Stimulated activated CD4-positive, alpha-beta T cell treated with anti-CD3 and anti-CD28 coated beads, Interleukin-1b, Interleukin-23, amount 100 ng/mL, for 1 hour (primary cell): Measurements from ENCODE around the gene INHBB.

Experiments
- DNase-seq, 2 donors: peaks; one replicate each; pipeline ENCODE4 v3.0.0-alpha.2; 2020; ENCODE audit warnings: low read depth in 2 of 2

The INHBB gene

DNA sequence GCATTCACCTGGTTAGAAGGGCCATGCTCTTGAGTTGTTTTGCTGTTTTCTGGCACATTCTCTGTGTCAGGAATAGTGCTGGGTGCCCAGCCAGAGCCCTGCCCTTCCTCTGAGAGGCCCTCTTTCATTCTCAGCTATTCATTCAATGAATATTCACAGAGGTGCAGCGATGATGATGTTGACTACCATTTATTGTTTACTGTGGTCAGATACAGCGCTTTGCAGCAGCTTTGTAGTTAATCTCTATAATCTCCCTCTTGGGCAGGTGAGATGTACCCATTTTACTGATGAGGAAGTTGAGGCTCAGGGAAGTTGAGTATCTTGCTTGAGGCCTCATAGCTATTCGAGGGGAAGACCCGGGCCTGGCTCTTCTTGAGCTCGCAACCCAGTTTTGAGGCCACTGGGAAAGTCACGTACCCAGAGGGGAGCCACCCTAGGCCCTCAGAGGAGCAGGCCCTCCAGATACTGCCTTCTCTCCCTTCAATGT, 9.9 kb downstream of the INHBB start:
- no peak for DNase-seq

DNA sequence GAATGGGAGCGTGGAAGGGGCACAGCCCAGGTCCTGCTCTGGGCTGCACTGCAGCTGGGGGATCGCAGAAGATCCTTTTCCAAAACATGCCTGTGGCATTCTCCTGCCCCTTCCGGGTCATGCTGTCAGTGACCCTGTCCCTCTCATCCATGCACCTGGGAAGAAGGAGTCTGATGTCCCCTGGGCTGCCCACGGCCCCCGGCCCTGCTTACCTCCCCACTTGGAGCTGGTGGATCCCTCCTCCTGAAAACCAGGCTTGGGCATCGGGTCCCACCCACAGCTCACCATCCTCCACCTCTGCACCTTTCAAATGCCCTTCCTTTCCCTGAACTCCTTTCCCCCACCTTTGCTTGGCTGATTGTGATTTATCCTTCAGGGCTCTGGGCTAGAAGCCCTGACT, 11.8 kb downstream of the INHBB start:
- DNase-seq = no peak

GRCh38 chr2:120358734-120359465, 13.0 kb downstream of the INHBB start:
- no peak for DNase-seq

GRCh38 chr2:120360307-120360855, 14.4 kb downstream of the INHBB start:
- no peak for DNase-seq

DNA sequence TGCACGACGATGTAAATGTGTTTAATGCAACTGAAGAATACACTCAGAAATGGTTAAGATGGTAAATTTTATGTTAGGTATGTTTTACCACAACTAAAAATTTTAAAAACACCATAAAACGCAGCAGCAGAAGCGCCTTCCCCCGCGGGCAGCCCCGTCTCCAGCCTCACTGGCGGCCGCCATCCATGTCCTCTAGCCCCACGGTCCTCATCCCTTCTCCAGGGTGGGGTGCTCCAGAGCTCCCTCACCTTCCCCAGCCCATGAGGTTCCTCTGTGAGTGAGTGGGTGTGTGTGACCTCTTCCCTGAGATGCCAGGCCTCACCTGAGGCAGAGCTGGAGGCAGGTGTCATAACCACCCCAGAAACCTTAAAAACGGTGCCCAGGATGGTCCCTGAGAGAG, 17.0 kb downstream of the INHBB start:
- no peak for DNase-seq

DNA sequence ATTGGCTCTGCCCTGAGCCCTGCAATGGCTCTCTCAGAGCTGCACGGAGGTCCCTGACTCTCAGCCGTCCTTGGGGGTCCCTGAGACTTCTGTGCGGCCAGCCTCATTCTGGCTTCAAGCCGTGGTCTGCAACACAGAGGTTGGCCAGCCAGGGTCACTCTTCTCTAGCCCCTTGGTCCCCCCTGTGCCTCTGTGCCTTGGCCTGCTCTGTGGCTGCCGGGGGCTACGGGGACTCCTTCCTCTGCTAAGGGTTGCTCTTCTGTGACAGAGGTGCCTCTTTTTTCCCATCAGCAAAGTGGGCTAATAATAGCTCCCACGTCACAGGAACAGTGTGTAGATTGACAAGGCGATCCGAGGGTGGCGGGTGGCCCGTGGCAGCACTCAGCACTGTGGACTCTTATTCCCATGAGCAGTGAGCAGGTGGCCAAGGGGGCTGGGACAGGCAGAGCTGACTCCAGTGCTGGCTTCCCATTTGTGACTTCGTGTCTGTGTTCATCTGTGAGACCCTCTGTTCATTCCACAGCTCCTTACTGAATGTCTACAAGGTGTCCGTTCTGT, 19.4 kb downstream of the INHBB start:
- DNase-seq = no peak

DNA sequence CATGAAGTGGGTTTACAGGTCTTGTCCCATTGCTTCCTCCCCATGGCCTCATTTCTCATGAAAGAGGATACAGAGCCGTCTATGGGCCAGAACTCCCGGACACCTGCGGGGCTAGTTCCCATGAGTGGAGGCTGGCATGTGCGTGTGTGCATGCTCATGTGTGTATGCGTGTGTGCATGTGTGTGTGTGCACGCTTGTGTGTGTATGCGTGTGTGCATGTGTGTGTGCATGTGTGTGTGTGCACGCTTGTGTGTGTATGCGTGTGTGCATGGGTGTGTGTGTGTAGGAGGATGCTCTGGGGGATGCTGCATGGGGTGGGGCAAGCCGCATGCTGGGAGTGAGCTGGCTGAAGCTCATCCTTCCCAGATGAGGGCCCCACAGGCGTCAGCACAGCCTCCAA, 20.8 kb downstream of the INHBB start:
- no peak for DNase-seq

GRCh38 chr2:120367221-120367620, 21.3 kb downstream of the INHBB start:
- no peak for DNase-seq

GRCh38 chr2:120367649-120368048, 21.7 kb downstream of the INHBB start:
- no peak for DNase-seq

GRCh38 chr2:120368086-120368485, 22.1 kb downstream of the INHBB start:
- DNase-seq = no peak

DNA sequence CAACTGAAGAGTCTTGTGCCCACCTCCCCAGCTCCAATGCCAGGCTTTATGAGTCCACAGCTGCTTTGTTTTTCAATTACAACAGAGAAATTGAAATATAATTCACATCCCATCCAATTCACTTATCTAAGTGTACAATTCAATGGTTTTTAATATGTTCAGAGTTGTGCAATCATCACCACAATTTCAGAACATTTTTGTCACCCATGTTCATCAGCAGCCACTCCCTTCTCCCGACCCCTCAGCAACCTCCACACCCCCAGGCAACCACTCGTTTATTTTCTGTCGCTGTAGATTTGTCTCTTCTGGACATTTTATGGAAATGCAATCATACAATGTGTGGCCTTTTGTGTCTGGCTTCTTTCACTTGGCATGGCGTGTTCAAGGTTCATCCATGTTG, 23.3 kb downstream of the INHBB start:
- no peak for DNase-seq

GRCh38 chr2:120371969-120372625, 26.2 kb downstream of the INHBB start:
- DNase-seq = no peak

DNA sequence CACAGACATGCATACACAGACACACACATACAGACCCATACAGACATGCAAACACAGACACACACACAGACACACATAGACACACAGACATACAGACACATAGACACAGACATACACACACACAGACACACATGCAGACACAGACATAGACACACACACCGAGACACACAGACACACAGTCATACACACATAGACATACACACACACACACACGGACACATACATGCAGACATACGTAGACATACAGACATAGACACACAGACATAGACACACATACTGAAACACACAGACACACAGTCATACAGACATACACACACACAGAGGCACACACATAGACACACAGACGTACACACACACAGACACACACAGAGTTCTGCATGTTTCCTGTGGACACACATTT, 26.9 kb downstream of the INHBB start:
- DNase-seq = no peak

DNA sequence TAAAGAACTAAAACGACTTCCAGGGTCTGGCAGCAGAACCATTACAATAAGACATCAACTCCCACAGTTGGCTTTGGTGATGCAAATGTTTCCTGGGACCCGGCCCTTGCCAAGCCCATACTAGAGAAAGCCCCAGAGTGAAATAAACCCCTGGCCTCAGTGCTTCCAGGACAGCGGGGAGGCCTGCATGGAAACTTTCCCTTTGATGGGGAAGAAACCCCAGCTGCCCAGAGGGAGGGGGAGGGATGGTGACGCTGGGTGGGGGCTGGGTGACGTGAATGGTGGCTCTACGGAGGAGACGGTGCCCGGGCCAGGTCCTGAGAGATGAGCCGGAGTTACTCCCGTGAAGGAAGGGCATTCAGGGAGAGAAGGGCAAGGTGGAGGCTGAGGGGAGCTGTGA, 27.5 kb downstream of the INHBB start:
- DNase-seq = no peak

GRCh38 chr2:120374821-120375220, 28.9 kb downstream of the INHBB start:
- no peak for DNase-seq

DNA sequence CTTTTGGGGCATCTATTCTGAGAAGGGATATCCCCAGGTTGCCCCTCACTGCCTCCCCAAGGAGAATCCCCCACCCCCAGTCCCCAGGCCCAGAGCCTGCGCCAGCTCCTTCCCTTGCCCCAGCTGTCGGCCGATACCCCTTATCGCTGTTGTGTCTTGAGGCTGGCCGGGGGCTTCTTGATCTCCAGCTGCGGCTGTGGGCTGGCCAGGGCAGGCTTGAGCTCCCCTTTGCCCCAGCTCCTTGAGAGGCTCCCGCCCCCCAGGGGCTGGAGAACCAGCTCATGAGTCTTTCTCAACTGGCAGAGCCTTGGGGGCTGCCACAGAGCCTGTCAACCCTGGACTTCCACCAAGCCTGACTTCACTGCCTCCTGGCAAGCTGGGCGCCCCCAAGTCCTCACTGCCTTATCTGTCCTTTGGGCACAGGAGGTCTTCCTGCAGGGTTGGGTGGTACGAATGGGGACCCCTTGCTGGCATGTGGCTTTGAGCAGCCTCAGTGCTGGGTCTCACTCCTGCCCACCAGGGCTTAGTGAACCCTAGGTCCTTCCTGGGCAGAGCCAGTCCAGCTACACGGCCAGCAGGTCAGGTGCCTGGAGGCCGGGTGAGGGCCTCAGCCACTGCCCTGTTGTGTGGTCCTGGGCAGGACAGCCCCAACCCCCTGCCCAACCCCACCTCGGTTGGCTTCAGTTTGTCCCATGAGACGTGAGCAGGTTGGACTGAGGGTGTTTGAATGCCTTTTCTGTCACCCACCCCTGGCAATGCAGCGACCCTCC, 29.5 kb downstream of the INHBB start:
- DNase-seq = no peak

GRCh38 chr2:120376101-120376500, 30.2 kb downstream of the INHBB start:
- DNase-seq = no peak

DNA sequence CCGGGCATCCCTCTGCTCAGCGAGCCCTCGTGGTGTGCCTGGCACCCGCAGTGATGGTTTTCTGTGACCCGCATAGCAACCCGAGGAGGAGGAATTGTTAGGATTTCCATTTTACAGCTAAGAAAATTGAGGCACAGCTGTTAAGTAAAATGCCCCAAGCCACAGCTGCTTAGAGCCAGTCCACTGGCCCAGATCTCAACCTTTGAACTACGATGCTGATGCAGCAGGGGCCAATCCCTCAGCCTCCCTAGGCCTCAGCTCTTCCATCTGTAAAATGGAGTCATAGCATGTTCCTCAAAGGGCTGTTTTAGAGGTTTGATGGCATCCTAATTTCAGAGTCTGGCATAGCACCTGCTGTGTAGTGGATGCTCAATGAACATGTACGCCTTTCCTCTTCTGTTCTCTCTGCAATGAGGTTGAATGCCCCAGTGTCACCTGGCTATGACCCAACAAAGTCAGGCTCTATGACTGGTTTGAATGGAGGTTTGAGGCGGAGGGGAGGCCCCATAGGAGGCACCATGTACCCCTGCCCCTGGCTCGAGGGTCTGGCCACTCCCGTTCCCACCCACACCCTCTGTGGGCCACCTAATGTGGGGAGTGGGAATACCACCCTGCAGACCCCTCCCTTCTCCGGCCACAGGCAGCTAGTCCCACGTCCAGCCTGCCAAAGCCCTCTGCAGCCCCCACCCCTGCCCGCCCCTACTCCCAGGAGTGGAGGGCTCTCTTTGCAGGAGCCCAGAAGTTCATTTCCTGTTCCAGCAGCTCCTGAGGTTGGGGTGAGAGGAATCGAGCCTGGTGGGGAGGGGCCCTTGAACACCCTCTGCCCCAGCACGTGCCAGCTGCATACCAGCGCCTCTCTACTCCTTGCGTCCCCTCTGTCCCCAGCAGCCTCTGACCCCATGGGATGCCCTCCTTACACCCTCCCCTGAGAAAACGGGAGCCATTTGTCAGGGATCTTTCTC, 31.0 kb downstream of the INHBB start:
- no peak for DNase-seq

GRCh38 chr2:120378605-120379004, 32.7 kb downstream of the INHBB start:
- no peak for DNase-seq

GRCh38 chr2:120379916-120380893, 34.3 kb downstream of the INHBB start:
- DNase-seq = no peak
